Left lobe of liver (tissue), 2 donors: ENCODE results near the gene ATAD2B. TPM values are rescaled to one million over a fixed set of nuclear protein-coding genes. Genes with fewer than 3 reads are reported as not detected.

Experiments used
- ATAC-seq: fragments of 200-7000 bp; cut with Tn5 transposase; one replicate; pipeline ENCODE4 v1.9.1; 2020; ENCODE audit warnings: mild to moderate bottlenecking, moderate library complexity
- DNase-seq: peaks from one replicate; pipeline ENCODE4 v3.0.0-alpha.2; 2020; ENCODE audit warnings: low spot score
- total RNA-seq: library from RNA; stranded (reverse); gene quantifications from one replicate; pipeline ENCODE4 v1.2.1, GENCODE V29; 2021
- donor health status: DM: no; HTN: no; CAD: no; lungs with moderate emphysema.
- donor health status: DM: no; HTN: yes; CAD: no.

The ATAD2B gene
- total RNA-seq, 1 donor from 2014 or later, result 11.1 TPM

DNA sequence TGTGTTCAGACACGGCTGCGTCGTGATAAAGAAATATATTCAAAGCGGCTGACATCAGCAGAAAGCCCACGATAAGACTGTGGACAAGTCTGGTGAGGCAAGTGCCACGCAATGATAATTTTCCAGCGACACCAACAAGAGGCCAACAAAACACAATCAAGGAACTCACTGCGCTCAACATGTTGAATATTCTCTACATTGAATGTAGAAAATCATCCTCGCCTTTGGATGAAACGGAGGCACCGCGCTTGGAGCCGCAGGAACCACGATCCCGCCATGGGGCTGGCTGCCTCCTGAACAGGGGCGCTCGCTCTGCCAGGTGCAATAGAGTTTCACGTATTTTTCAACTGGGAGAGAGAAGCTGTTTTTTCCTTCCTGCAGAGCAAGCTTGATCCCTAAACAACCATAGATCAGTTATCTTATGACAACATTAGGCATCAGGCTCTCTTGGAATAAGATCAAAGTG lies 220.3 kb downstream of the ATAD2B start:
- no peak for ATAC-seq
- no peak for DNase-seq

DNA sequence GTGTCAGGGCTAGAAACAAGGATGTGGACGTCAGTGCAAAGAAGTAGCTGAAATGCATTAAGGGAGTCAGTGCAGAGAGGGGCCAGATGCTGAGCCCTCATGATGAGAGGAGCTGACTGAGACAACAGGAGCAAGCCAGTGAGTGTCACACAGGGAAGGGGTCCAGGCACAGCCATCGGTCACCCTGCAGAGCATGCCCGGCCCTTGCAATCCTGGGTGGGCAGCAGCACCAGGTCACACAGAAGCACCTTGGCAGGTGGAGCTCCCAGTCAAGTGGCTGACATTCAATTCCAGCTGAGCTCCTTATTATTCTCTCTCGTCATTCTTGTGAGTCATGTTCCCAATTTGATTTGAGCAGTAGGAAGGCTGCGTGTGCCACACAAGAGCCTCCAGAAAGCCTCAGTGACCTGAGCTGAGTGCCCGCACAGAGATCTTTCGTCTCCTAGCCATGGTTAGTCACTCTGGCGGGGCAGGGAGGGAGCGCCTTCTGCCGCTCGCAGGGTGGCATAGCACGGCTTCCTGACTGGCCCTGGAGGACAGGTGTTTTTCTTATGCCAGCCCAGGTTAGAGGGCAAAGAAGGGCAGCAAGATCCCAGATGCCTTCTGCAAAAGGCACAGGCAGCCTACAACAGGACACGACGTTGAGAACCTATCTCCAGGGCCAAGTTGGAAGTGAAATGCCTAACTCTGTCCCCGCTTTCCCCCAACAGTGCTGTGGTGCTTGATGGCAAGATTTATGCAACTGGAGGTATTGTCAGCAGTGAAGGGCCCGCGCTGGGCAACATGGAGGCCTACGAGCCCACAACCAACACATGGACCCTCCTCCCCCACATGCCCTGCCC lies 220.9 kb downstream of the ATAD2B start:
- ATAC-seq, result no peak
- DNase-seq, result no peak

DNA sequence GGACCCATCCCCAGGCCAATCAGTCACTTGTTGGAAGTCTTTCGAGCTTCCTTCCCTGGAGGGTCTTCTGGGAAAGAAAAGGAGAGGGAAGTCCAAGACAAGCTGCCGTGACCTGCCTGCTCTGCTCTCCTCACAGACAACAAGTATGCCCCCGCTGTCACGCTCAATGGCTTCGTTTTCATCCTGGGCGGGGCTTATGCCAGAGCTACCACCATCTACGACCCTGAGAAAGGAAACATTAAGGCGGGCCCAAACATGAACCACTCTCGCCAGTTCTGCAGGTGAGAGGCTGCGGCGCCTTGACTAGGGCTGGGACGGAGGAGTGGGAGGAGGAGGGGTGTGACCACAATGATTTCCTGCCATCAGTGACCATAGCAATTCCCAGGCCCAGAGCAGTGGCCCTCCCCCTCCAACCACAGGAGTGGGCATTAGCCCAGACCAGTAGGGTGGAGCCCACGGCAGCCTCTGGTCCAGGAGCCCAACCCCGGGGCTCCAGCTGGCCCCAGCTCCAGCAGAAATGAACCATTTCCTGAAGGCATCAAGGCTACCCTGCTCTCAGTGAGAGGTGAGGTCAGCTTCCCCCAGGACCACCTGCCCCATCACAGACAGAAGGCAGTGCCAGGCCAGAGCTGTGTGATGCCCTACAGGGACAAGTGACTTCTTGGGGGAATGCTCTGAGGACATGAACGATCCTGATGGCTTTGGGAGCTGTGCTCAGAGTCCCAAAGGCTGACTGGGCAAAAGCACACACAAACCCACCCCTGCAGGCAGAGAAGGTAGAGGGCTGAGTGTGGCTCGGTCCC lies 223.1 kb downstream of the ATAD2B start:
- no peak for ATAC-seq
- no peak for DNase-seq

DNA sequence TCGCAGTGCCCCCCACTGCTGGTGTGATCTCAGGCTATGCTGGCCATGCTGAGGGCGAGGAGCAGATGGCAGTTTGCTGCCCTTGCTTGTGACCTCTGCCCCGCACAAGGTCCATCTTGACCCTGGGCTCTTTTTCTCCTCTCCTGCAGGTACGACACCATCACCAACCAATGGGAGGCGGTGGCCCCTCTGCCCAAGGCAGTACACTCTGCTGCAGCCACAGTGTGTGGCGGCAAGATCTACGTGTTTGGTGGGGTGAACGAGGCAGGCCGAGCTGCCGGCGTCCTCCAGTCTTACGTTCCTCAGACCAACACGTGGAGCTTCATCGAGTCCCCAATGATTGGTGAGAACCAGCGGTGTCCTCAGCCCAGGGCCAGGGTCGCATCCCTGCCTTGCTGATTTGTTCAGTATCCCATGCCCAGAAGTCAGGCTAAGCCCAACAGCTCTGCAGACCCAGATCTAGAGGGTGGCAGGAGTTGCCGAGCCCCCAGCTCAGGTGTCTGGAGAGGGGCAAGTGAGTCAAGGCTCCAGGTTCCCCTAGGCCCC lies 223.8 kb downstream of the ATAD2B start:
- ATAC-seq (no peak), DNase-seq (no peak)

DNA sequence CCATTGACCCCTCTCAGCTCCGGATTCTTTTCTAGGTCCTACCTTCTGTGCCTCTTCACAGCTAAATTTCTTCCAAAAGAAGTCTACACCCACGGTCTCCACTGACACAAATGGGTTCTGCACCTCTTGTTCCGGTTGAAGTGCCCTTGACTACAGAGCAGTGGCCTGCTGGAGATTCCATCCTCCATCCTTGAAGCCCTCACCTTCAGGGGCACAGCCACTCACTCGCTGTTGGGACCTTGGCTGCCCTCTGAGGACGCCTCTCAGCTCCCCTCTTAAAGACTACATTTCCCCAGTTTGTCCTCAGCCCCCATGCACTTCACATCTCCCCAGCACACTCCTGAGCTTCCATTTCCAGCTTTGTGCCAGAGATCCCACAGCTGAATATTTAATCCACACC lies 226.3 kb downstream of the ATAD2B start:
- ATAC-seq, result no peak
- DNase-seq, result no peak

DNA sequence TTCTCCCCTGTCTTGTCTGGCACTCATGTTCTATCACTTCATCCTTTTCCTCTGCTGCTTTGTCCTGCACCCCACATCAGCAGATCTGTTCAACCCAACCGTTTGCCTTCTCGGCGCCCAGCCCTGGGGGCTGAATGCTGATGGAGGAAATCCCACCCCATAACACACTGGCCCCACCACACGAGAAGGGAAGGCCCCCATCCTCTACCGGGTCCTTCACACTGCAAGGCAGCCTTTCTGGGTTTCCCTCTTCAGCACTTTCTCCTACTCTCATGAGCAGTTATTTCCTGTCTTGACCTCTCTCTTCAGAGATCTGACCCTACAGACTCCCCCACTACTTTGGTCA lies 227.4 kb downstream of the ATAD2B start:
- ATAC-seq (no peak), DNase-seq (peak; percentile 7)

DNA sequence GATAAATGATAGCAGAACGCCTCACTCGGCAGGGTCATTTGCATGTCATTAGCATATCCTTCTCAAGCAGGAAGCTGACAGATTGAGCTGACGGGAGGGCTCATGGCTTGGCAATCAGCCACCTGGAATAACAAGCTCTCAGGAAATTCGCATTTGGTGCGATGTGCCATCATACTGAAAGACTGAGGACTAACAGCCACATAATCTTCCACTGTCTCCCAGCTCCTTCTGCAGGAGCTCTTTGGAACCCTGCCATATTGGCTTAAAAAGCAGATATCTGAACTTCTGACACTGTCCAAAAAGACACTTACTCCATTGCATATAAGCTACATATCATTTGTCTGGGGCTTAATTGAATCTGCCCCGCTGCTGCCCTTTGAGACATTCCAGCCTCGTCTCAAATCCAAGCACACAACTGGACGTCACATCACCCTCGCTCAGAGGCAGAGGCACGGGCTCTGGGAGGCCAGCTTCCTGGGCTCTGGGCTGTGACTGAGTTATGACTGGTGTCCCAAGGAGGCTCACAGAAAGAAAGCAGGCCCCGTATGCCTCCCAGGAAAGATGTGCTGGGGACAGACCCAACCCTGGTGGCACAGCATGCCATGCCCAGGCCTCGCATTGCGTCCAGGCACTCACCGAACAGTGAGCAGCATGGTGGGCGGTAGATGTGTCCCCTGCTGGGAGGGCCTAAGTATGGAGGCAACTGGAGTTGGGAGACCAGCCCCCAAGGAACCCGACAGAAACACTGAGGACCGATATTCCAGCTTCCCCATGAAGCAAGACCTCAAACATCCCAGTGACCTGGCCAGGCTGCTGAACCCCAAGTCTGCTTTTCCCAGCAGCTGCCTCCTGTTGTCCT lies 228.0 kb downstream of the ATAD2B start:
- peak; percentile 34 for ATAC-seq
- peak; percentile 44 for DNase-seq

Other genes starting within 250 kb of the ATAD2B start
- gene UBXN2A, start 13.3 kb upstream of the ATAD2B start, total RNA-seq, result 6.1 TPM
- gene MFSD2B, start 83.0 kb upstream of the ATAD2B start, total RNA-seq, result not detected
- 6.8 TPM for gene WDCP, start 120.3 kb upstream of the ATAD2B start, total RNA-seq
- gene FKBP1B, start 122.6 kb upstream of the ATAD2B start, total RNA-seq, result 9.5 TPM
- 28.1 TPM for gene SF3B6, start 149.2 kb upstream of the ATAD2B start, total RNA-seq
- gene TP53I3, start 157.7 kb upstream of the ATAD2B start, total RNA-seq, result 8.0 TPM
- gene PFN4, start 196.2 kb upstream of the ATAD2B start, total RNA-seq, result 0.45 TPM
- 2.6 TPM for gene FAM228B, start 196.3 kb upstream of the ATAD2B start, total RNA-seq
- gene FAM228A, start 247.9 kb upstream of the ATAD2B start, total RNA-seq, result 0.20 TPM